Fibroblast of the aortic adventitia (primary cell): ENCODE results near the gene TCEA3. TPM values are rescaled to one million over a fixed set of nuclear protein-coding genes. Genes with fewer than 3 reads are reported as not detected.
A peak's percentile ranks its signal among the peaks of the same experiment; 100 is the strongest.

Source experiments
- DNase-seq: peaks from one replicate; pipeline ENCODE4 v3.0.0-alpha.2; 2010; ENCODE audit warnings: low read depth
- H3K4me3 ChIP-seq: 2 replicates; pipeline ENCODE4 v1.5.1; 2011; ENCODE audit warnings: low read depth, mild to moderate bottlenecking, control low read depth, low read length, moderate library complexity
- total RNA-seq: library from RNA; depleted of rRNA; stranded (reverse); fragments of >200 nt; gene quantifications from 2 replicates; pipeline ENCODE4 v1.2.3, GENCODE V29; 2012; ENCODE audit warnings: low replicate concordance
- TF ChIP-seq, protein P1 (sequence below): IDR thresholded peaks from 2 replicates; pipeline ENCODE4 v1.5.1; 2011; ENCODE audit warnings: mild to moderate bottlenecking, low read length, control low read depth, inconsistent platforms; ENCODE audit not compliant: insufficient read depth

The TCEA3 gene
- total RNA-seq, 1 donor = 22.8 TPM

GRCh38 chr1:23449306-23449705 lies 24.8 kb upstream of the TCEA3 start:
- H3K4me3 ChIP-seq = no peak overlapping the region
- TF ChIP-seq, protein P1, sequence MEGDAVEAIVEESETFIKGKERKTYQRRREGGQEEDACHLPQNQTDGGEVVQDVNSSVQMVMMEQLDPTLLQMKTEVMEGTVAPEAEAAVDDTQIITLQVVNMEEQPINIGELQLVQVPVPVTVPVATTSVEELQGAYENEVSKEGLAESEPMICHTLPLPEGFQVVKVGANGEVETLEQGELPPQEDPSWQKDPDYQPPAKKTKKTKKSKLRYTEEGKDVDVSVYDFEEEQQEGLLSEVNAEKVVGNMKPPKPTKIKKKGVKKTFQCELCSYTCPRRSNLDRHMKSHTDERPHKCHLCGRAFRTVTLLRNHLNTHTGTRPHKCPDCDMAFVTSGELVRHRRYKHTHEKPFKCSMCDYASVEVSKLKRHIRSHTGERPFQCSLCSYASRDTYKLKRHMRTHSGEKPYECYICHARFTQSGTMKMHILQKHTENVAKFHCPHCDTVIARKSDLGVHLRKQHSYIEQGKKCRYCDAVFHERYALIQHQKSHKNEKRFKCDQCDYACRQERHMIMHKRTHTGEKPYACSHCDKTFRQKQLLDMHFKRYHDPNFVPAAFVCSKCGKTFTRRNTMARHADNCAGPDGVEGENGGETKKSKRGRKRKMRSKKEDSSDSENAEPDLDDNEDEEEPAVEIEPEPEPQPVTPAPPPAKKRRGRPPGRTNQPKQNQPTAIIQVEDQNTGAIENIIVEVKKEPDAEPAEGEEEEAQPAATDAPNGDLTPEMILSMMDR = no peak
- no peak for DNase-seq

DNA sequence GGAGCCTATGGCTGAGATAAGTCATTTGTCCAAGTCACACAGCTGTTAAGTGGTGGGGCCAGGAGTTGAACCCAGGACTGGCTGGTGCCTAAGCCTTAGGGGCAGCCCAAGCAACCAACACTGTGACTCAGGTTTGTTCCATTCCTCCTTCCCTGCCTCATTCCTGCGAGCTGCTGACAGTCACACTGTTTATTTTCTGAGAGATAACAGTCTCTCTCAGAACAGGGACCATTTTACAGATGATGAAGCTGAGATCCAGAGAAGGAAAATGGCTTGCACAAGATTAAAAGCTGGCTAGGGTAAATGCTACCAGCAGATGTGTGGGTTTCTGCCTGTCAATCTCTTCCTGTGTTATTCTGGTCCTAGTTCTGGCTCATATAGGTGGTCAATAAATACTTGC lies 24.3 kb upstream of the TCEA3 start:
- TF ChIP-seq, protein P1 = no peak
- no peak for DNase-seq
- no peak overlapping the region for H3K4me3 ChIP-seq

GRCh38 chr1:23446661-23447310 lies 22.2 kb upstream of the TCEA3 start:
- TF ChIP-seq, protein P1 = no peak
- DNase-seq = no peak
- H3K4me3 ChIP-seq = no peak overlapping the region

GRCh38 chr1:23444596-23445390 lies 20.2 kb upstream of the TCEA3 start:
- H3K4me3 ChIP-seq = peak overlapping the region; percentile 53
- DNase-seq = peak; percentile 86
- TF ChIP-seq, protein P1 = no peak

GRCh38 chr1:23444104-23444533 lies 19.6 kb upstream of the TCEA3 start:
- DNase-seq = peak; percentile 100
- TF ChIP-seq, protein P1 = no peak
- peak overlapping the region; percentile 53 for H3K4me3 ChIP-seq

GRCh38 chr1:23442751-23443150 lies 18.2 kb upstream of the TCEA3 start:
- TF ChIP-seq, protein P1 = no peak
- DNase-seq = no peak
- no peak overlapping the region for H3K4me3 ChIP-seq
